ENCODE results near the gene MRO.

Gene MRO

DNA sequence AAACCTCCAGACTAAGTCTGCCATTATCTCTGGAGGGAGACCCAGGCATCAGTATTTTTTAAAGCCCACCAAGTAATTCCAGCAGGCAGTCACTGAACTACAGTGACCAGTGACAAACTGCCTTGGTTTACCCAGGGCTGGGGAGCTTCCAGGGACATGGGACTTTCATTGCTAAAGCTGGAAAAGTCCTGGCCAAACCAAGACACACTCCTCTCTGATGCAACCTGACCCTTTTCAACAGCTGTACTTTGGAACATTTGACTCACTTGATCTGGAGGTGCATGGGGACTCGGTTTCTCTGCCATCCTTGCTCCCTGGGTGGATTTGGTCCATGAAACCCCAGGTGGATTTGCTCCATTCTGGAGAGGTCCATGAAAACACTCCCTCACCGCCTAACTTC, 7.0 kb downstream of the MRO start:
- intact Hi-C loops (cut with DNase I; ENCODE audit: low total_unique reads) = no loop called here
- Histone ChIP-seq H3K4me3 (no peak overlapping the region), H3K27me3 (no peaks in the 10 kb centered on the region), H3K36me3 (no peaks in the 10 kb centered on the region), H3K27ac (no peak overlapping the region), H3K4me1 (no peaks in the 10 kb centered on the region), H3K9me3 (no peaks in the 10 kb centered on the region)
- DNase-seq = no peak
- TF ChIP-seq, protein P1, sequence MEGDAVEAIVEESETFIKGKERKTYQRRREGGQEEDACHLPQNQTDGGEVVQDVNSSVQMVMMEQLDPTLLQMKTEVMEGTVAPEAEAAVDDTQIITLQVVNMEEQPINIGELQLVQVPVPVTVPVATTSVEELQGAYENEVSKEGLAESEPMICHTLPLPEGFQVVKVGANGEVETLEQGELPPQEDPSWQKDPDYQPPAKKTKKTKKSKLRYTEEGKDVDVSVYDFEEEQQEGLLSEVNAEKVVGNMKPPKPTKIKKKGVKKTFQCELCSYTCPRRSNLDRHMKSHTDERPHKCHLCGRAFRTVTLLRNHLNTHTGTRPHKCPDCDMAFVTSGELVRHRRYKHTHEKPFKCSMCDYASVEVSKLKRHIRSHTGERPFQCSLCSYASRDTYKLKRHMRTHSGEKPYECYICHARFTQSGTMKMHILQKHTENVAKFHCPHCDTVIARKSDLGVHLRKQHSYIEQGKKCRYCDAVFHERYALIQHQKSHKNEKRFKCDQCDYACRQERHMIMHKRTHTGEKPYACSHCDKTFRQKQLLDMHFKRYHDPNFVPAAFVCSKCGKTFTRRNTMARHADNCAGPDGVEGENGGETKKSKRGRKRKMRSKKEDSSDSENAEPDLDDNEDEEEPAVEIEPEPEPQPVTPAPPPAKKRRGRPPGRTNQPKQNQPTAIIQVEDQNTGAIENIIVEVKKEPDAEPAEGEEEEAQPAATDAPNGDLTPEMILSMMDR (IDR thresholded peaks at IDR 0.05) = no peak

DNA sequence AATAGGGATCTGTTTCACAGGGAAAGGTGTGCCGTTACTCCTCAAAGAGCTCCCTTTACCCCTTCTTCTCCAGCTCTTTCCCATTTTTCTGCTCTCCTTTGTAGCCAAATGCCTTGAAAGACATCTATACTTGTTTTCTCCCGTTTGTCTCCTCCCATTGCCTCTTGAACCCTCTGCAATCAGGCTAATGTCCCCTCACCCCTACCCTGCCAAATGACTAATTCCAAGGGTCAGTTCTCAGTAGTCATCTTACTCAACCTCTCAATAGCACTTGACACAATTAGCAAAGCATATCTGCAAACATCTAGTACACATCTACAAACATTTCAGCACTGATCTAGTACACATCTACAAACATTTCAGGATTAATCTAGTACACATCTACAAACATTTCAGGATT, 12.6 kb downstream of the MRO start:
- H3K4me1 ChIP-seq = no peaks in the 10 kb centered on the region
- no peak for DNase-seq
- H3K9me3 ChIP-seq = no peaks in the 10 kb centered on the region
- H3K36me3 ChIP-seq = no peaks in the 10 kb centered on the region
- TF ChIP-seq, protein P1 (IDR thresholded peaks at IDR 0.05) = no peak
- H3K4me3 ChIP-seq = no peak overlapping the region
- peaks cover 0 to 16% of the 10 kb centered on the region in 2 donors for H3K27me3 ChIP-seq
- H3K27ac ChIP-seq = no peak overlapping the region
- intact Hi-C loops (cut with DNase I; ENCODE audit: low total_unique reads) = no loop called here

DNA sequence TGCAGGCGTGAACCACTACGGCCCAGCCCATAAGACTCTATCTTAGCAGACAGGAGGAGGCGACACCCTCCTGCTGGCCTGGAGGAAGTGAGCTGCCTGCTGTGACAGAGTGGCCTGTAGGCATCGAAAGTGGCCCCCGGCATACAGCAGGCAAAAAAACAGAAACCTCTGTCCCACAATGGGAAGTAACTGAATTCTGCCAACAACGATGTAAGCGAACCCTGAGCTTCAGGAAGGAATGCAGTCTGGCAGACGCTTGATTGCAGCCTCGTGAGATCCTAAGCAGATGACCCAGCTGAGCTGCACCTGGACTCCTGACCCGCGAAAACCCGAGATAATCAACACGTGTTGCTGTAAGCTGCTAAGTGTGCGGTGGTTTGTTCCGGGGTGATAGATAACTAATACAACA, 13.6 kb downstream of the MRO start:
- no peak overlapping the region for H3K4me3 ChIP-seq
- DNase-seq = peak in 1 of 2 donors; percentile 36
- no peaks in the 10 kb centered on the region for H3K36me3 ChIP-seq
- no peaks in the 10 kb centered on the region for H3K9me3 ChIP-seq
- TF ChIP-seq, protein P1 (IDR thresholded peaks at IDR 0.05) = no peak
- intact Hi-C loops (cut with DNase I; ENCODE audit: low total_unique reads) = no loop called here
- peaks cover 0 to 16% of the 10 kb centered on the region in 2 donors for H3K27me3 ChIP-seq
- H3K27ac ChIP-seq = no peak overlapping the region
- no peaks in the 10 kb centered on the region for H3K4me1 ChIP-seq

DNA sequence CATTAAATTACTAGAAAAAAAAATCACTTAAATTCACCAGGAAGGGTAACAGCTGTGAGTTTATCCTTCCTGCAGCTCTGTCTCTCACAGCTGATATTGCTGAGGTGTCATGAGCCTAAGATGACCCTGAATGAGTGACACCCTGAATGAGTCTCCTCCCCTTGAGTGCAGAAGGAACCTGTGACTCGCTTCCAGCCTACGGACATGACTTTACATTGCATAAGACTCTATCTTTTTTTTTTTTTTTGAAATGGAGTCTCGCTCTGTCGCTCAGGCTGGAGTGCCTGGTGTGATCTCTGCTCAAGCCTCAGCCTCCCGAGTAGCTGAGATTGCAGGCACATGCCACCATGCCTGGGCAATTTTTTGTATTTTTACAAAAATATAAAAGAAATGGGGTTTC, 14.1 kb downstream of the MRO start:
- Histone ChIP-seq H3K27ac (no peak overlapping the region), H3K36me3 (no peaks in the 10 kb centered on the region), H3K4me3 (no peak overlapping the region), H3K27me3 (peaks cover 0 to 16% of the 10 kb centered on the region in 2 donors), H3K4me1 (no peaks in the 10 kb centered on the region), H3K9me3 (no peaks in the 10 kb centered on the region)
- TF ChIP-seq, protein P1 (IDR thresholded peaks at IDR 0.05) = no peak
- no peak for DNase-seq
- intact Hi-C loops (cut with DNase I; ENCODE audit: low total_unique reads) = no loop called here

DNA sequence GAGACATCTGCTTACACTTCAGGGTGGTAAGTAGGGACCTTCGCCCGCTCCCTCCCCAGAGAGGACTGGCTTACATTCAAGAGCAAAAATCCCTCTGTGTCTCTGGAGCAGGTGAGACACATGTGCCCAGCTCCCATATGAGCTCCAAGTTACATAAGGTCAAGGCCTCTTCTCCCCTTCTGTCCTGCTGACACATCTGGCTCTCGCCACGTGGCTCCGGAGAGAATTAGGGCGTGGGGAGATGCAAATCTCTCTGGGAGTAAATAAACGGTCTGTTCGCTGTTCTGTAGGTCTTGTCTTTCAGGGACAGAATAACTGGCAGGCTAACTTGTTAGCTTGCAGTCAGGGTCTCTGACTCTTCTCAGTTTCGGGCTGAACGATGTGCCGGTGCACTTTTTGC, 16.2 kb downstream of the MRO start:
- H3K36me3 ChIP-seq = no peaks in the 10 kb centered on the region
- peaks cover 0 to 16% of the 10 kb centered on the region in 2 donors for H3K27me3 ChIP-seq
- no peak overlapping the region for H3K4me3 ChIP-seq
- H3K27ac ChIP-seq = no peak overlapping the region
- TF ChIP-seq, protein P1 (IDR thresholded peaks at IDR 0.05) = no peak
- no peaks in the 10 kb centered on the region for H3K4me1 ChIP-seq
- no peak for DNase-seq
- H3K9me3 ChIP-seq = no peaks in the 10 kb centered on the region
- intact Hi-C loops (cut with DNase I; ENCODE audit: low total_unique reads) = no loop called here

DNA sequence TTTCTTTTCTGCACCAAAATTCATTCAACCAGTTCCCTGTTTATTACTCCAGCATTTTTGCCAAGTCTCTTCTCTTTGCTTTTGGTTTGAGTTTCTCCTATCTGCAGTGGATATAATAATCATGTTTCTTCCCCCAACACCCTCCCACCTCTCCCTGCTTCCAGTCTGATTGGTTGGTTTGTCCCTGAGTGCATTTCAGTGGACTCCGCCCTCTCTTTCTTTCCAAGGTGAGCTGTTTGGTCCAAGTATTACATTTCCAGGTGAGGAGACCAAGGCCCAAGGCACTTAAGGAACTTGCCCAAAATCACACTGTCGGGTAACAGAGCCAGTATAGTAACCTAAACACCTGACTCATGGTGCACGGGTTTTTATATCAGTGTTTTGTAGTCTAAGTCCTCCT, 17.7 kb downstream of the MRO start:
- DNase-seq = no peak
- intact Hi-C loops (cut with DNase I; ENCODE audit: low total_unique reads) = no loop called here
- Histone ChIP-seq H3K27me3 (peaks cover 0 to 16% of the 10 kb centered on the region in 2 donors), H3K36me3 (no peaks in the 10 kb centered on the region), H3K4me3 (no peak overlapping the region), H3K4me1 (no peaks in the 10 kb centered on the region), H3K9me3 (no peaks in the 10 kb centered on the region), H3K27ac (no peak overlapping the region)
- TF ChIP-seq, protein P1 (IDR thresholded peaks at IDR 0.05) = no peak

Data from tibial artery (tissue), 4 donors.